Activated T-cell treated with anti-CD3 and anti-CD28 coated beads, Interleukin-2, amount 50 U/mL, for 48 hours (primary cell): Measurements from ENCODE around the gene PNPLA5.
A peak's percentile ranks its signal among the peaks of the same experiment; 100 is the strongest.
"Not testable (repeated sequence)": the region's sequence is repeated elsewhere in the genome, so short reads cannot be mapped to it uniquely, and the experiment has no call there.

Source experiments
- DNase-seq, 2 experiments: peaks; one replicate each; pipeline ENCODE4 v3.0.0-alpha.2; 2020

PNPLA5 gene

GRCh38 chr22:43879901-43880540 is 11.8 kb downstream of the PNPLA5 start:
- no peak for DNase-seq

GRCh38 chr22:43878831-43879550 is 12.8 kb downstream of the PNPLA5 start:
- no peak for DNase-seq

GRCh38 chr22:43878079-43878795 is 13.6 kb downstream of the PNPLA5 start:
- DNase-seq: no peak

- DNase-seq: no peak
Observed at GRCh38 chr22:43876866-43877509, 14.8 kb downstream of the PNPLA5 start.

- no peak for DNase-seq
Observed at GRCh38 chr22:43869799-43870198, 22.0 kb downstream of the PNPLA5 start.

- DNase-seq: not testable (repeated sequence)
Observed at GRCh38 chr22:43869001-43869400, 22.8 kb downstream of the PNPLA5 start.

GRCh38 chr22:43867839-43868635 is 23.8 kb downstream of the PNPLA5 start:
- peak in 1 of 2 experiments; percentile 36 for DNase-seq

- DNase-seq: no peak
Observed at GRCh38 chr22:43862882-43863202, 29.0 kb downstream of the PNPLA5 start.

- DNase-seq: no peak
Observed at GRCh38 chr22:43862074-43862881, 29.5 kb downstream of the PNPLA5 start, which contains the start of gene SULT4A1. SULT4A1 (minus strand) TSS chr22:43862513; CDS start chr22:43862382, 131 bp downstream.

GRCh38 chr22:43861529-43861928 is 30.3 kb downstream of the PNPLA5 start:
- no peak for DNase-seq

- no peak for DNase-seq
Observed at GRCh38 chr22:43860831-43861230, 31.0 kb downstream of the PNPLA5 start.

- DNase-seq: no peak
Observed at GRCh38 chr22:43860126-43860525, 31.7 kb downstream of the PNPLA5 start.

- DNase-seq: no peak
Observed at GRCh38 chr22:43859621-43860020, 32.2 kb downstream of the PNPLA5 start.

GRCh38 chr22:43859176-43859575 is 32.6 kb downstream of the PNPLA5 start:
- DNase-seq: no peak

GRCh38 chr22:43858156-43858895 is 33.5 kb downstream of the PNPLA5 start:
- DNase-seq: no peak

- DNase-seq: no peak
Observed at GRCh38 chr22:43857367-43857766, 34.4 kb downstream of the PNPLA5 start.

- DNase-seq: no peak
Observed at GRCh38 chr22:43855431-43855830, 36.4 kb downstream of the PNPLA5 start.

GRCh38 chr22:43854786-43855271 is 37.0 kb downstream of the PNPLA5 start:
- DNase-seq: no peak

GRCh38 chr22:43854121-43854785 is 37.6 kb downstream of the PNPLA5 start:
- no peak for DNase-seq

GRCh38 chr22:43853328-43853931 is 38.4 kb downstream of the PNPLA5 start:
- DNase-seq: no peak
